A549 (cell line): Measurements from ENCODE around the gene UBE2U. TPM values are rescaled to one million over a fixed set of nuclear protein-coding genes. Genes with fewer than 3 reads are reported as not detected.
A peak's percentile ranks its signal among the peaks of the same experiment; 100 is the strongest.

Experiments
- ATAC-seq, 2 experiments: fragments of 200-7000 bp in 1 of 2; fragments of >200 bp in 1 of 2; cut with Nextera tagmentation in 1 of 2; cut with Tn5 transposase in 1 of 2; 3 replicates each; pipeline versions ENCODE4 v1.8.0 to v1.9.1; 2018 to 2020; ENCODE audit warnings: mild to moderate bottlenecking in 1 of 2, moderate library complexity in 1 of 2
- CTCF ChIA-PET: fragments of 300-600 bp; sonication (Branson Sonifier 250); formaldehyde crosslinking; extraction: SDS; loops from one replicate; lab custom pipeline; 2021; ENCODE audit warnings: antibody characterized with exemption, inconsistent platforms; lab: Yijun Ruan, JAX
- POLR2A ChIA-PET: fragments of 350-600 bp; formaldehyde crosslinking; extraction: SDS; loops from one replicate; lab custom pipeline; 2021; ENCODE audit warnings: antibody characterized with exemption, inconsistent platforms; lab: Yijun Ruan, JAX
- DNase-seq, 2 experiments: peaks; one replicate each; pipeline versions ENCODE4 v3.0.0 to v3.0.0-alpha.2; 2011 to 2016; ENCODE audit warnings: low read depth in 1 of 2, low spot score in 1 of 2
- FAIRE-seq: peaks from 2 replicates; lab custom pipeline; 2011; peaks lifted over from hg19 to GRCh38; lab: Jason Lieb, UNC
- H3K27ac ChIP-seq, 2 experiments: fragments of >200 bp; sonication (Bioruptor Twin); formaldehyde crosslinking; 3 replicates each; pipeline ENCODE4 v1.5.1; 2016 to 2017
- H3K4me1 ChIP-seq: fragments of >200 bp; sonication (Bioruptor Twin); formaldehyde crosslinking; 3 replicates; pipeline ENCODE4 v1.6.1; 2016
- H3K4me2 ChIP-seq: fragments of >200 bp; sonication (Bioruptor Twin); formaldehyde crosslinking; 3 replicates; pipeline ENCODE4 v1.6.1; 2016
- H3K4me3 ChIP-seq: fragments of >200 bp; sonication (Bioruptor Twin); formaldehyde crosslinking; 3 replicates; pipeline ENCODE4 v1.5.1; 2016
- H3K9me3 ChIP-seq: fragments of >200 bp; sonication (Bioruptor Twin); formaldehyde crosslinking; 3 replicates; pipeline ENCODE4 v1.6.1; 2016
- CEBPB ChIP-seq, 2 experiments: fragments of >200 bp in 1 of 2; sonication (Bioruptor Twin) in 1 of 2; formaldehyde crosslinking in 1 of 2; IDR thresholded peaks; 2 replicates each; pipeline ENCODE4 v1.6.1; 2012 to 2016
- CTCF ChIP-seq: fragments of >200 bp; sonication (Bioruptor Twin); formaldehyde crosslinking; IDR thresholded peaks from 3 replicates; pipeline ENCODE4 v1.5.1; 2016
- EHMT2 ChIP-seq: fragments of 200-600 bp; sonication (generic); IDR thresholded peaks from 2 replicates; pipeline ENCODE4 v1.6.1; 2016; ENCODE audit warnings: antibody characterized with exemption, low read depth, mild to moderate bottlenecking, moderate library complexity
- EP300 ChIP-seq, 2 experiments: fragments of >200 bp; sonication (Bioruptor Twin); formaldehyde crosslinking; IDR thresholded peaks; 2 replicates in 1 of 2; 3 replicates in 1 of 2; pipeline ENCODE4 v1.6.1; 2016 to 2017
- ESRRA ChIP-seq: fragments of 150-350 bp; IDR thresholded peaks from 2 replicates; pipeline ENCODE4 v1.6.1; 2014; ENCODE audit warnings: mild to moderate bottlenecking, low read length, borderline replicate concordance
- FOSB ChIP-seq: fragments of 250-450 bp; sonication (Bioruptor Pico); IDR thresholded peaks from 2 replicates; pipeline ENCODE4 v1.5.0; 2020; ENCODE audit warnings: mild to moderate bottlenecking, moderate library complexity
- FOXS1 ChIP-seq: fragments of 250-450 bp; sonication (Bioruptor Pico); IDR thresholded peaks from 2 replicates; pipeline ENCODE4 v1.5.0; 2020; ENCODE audit warnings: mild to moderate bottlenecking, moderate library complexity
- HDAC2 ChIP-seq: fragments of 200-600 bp; sonication (generic); IDR thresholded peaks from 2 replicates; pipeline ENCODE4 v1.6.1; 2016
- HMGXB4 ChIP-seq: fragments of 250-450 bp; sonication (Bioruptor Pico); IDR thresholded peaks from 2 replicates; pipeline ENCODE4 v1.5.0; 2021; ENCODE audit warnings: mild to moderate bottlenecking, moderate library complexity, borderline replicate concordance
- KDM5A ChIP-seq: fragments of 200-600 bp; sonication (generic); IDR thresholded peaks from 2 replicates; pipeline ENCODE4 v1.6.1; 2016; ENCODE audit warnings: antibody characterized with exemption, mild to moderate bottlenecking
- MAFK ChIP-seq: fragments of 450-650 bp; IDR thresholded peaks from 2 replicates; pipeline ENCODE4 v1.6.1; 2014; ENCODE audit not compliant: partially characterized antibody
- PBX3 ChIP-seq: IDR thresholded peaks from 2 replicates; pipeline ENCODE4 v1.6.1; 2012
- PHF8 ChIP-seq: fragments of 200-600 bp; sonication (generic); IDR thresholded peaks from 2 replicates; pipeline ENCODE4 v1.6.1; 2016; ENCODE audit warnings: low read depth, mild to moderate bottlenecking, antibody characterized with exemption, moderate library complexity, borderline replicate concordance
- WGBS: methylation state at CpG from one replicate; pipeline ENCODE4 v1.1.6; 2017; ENCODE audit errors: missing lambda C conversion rate; 5-methylcytosine and 5-hydroxymethylcytosine counted together
- polyA plus RNA-seq, 4 experiments: library from polyadenylated mRNA; depleted of rRNA in 3 of 4; stranded (reverse); fragments of >200 nt; fragmentation: RNase III in 1 of 4; extraction: RNeasy Plus Mini Kit Qiagen cat#74134 plus additional on column Dnase treatment in 1 of 4; gene quantifications; 2 replicates in 3 of 4; 3 replicates in 1 of 4; pipeline ENCODE4 v1.2.3, GENCODE V29; 2011 to 2017
- TF ChIP-seq, protein P1 (sequence below): fragments of 150-350 bp; IDR thresholded peaks from 2 replicates; pipeline ENCODE4 v1.6.1; 2014; ENCODE audit warnings: low read depth, mild to moderate bottlenecking, low read length

UBE2U gene
- polyA plus RNA-seq, 2 of the 4 experiments (the other 2 are of a cell fraction) = not detected

GRCh38 chr1:64231654-64232053 lies 28.2 kb downstream of the UBE2U start:
- TF ChIP-seq, protein P1, sequence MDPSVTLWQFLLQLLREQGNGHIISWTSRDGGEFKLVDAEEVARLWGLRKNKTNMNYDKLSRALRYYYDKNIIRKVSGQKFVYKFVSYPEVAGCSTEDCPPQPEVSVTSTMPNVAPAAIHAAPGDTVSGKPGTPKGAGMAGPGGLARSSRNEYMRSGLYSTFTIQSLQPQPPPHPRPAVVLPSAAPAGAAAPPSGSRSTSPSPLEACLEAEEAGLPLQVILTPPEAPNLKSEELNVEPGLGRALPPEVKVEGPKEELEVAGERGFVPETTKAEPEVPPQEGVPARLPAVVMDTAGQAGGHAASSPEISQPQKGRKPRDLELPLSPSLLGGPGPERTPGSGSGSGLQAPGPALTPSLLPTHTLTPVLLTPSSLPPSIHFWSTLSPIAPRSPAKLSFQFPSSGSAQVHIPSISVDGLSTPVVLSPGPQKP = no peak
- TF ChIP-seq EHMT2 (no peak), PBX3 (no peak)
- POLR2A ChIA-PET = no interaction called here
- H3K4me3 ChIP-seq = no peak overlapping the region
- no peak for ATAC-seq
- H3K27ac ChIP-seq = no peak overlapping the region
- no peaks in the 10 kb centered on the region for H3K4me1 ChIP-seq
- no peak overlapping the region for H3K4me2 ChIP-seq
- CTCF ChIA-PET = no interaction called here
- FAIRE-seq = no peak
- no peak for DNase-seq
- H3K9me3 ChIP-seq = no peaks in the 10 kb centered on the region

DNA sequence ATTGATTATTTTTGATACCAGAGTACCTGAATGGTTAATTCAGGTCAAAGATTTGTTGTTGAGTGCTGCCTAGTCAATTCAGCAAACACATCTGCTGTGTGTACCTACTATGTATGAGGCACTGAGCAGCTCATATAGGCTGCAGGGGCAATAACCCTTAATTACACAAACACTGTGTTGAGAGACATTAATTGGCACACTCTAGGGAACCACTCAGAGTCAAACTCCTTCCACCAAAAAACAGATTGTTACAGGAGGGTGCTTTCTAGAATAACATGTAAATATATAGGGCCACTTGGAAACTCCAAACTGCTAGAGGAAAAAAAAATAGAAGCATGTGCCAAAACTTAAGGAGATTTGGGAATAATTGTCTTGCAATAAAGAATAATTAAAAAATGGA lies 31.3 kb downstream of the UBE2U start:
- CTCF ChIA-PET = interaction anchor here (1.4 to 1.6 kb wide), 3 partner anchors 8 to 560 kb away, joined by 3 to 7 read pairs (median 5); no protein-coding TSS in a partner anchor
- Histone ChIP-seq H3K9me3 (no peaks in the 10 kb centered on the region), H3K4me1 (no peaks in the 10 kb centered on the region), H3K4me2 (no peak overlapping the region), H3K4me3 (no peak overlapping the region), H3K27ac (no peak overlapping the region)
- no peak for ATAC-seq
- POLR2A ChIA-PET = no interaction called here
- FAIRE-seq = no peak
- no peak for TF ChIP-seq ESRRA
- DNase-seq = no peak

DNA sequence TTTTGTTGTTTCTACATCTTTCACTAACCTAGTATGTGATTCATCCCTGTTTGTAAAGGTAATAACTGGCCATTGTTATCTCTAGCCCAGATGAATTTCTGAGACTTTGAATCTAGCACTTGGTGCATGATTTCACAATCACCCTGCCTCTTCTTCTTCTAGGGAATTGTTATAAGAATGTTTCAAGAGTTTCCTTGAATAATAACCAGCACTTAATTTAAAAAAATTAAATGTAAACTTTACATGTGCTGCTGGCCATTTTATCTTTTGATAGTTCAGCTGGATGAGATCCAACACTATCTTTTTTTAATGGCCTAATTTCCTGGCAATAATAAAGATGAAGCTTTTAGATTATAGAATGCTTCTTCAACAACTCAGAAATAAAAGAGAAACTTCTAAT lies 31.8 kb downstream of the UBE2U start:
- POLR2A ChIA-PET = no interaction called here

GRCh38 chr1:64235910-64236309 lies 32.5 kb downstream of the UBE2U start:
- ATAC-seq (no peak), FAIRE-seq (no peak), DNase-seq (no peak)
- Histone ChIP-seq H3K4me1 (no peaks in the 10 kb centered on the region), H3K4me3 (no peak overlapping the region), H3K9me3 (no peaks in the 10 kb centered on the region), H3K4me2 (no peak overlapping the region), H3K27ac (no peak overlapping the region)
- ChIA-PET POLR2A (no interaction called here), CTCF (interaction anchor here (1.4 kb wide), 1 partner anchor 8 kb away, joined by 3 read pairs; no protein-coding TSS in a partner anchor)
- no peak for TF ChIP-seq FOXS1
- no peak for TF ChIP-seq CTCF
- TF ChIP-seq HMGXB4 = no peak
- TF ChIP-seq PHF8 = no peak
- TF ChIP-seq HDAC2 = no peak
- TF ChIP-seq KDM5A = no peak
- TF ChIP-seq ESRRA = no peak
- TF ChIP-seq EP300 (IDR thresholded peaks at IDR 0.05) = no peak
- 86% methylated on average over 1 of the region's 1 CpG for WGBS

More for the DNA sequence above, 31.8 kb downstream of the UBE2U start:
- DNase-seq (no peak), FAIRE-seq (no peak), ATAC-seq (no peak)
- H3K4me2 ChIP-seq = no peak overlapping the region
- no peak overlapping the region for H3K4me3 ChIP-seq
- H3K27ac ChIP-seq = no peak overlapping the region
- H3K9me3 ChIP-seq = no peaks in the 10 kb centered on the region
- no peaks in the 10 kb centered on the region for H3K4me1 ChIP-seq
- TF ChIP-seq ESRRA (no peak), MAFK (no peak), FOSB (CRISPR knock-in tag) (no peak), CEBPB (IDR thresholded peaks at IDR 0.05) (peak in 1 of 2 experiments; percentile 9; a peak in 1 of 4 replicates), EP300 (IDR thresholded peaks at IDR 0.05) (no peak)
- TF ChIP-seq, protein P1 = no peak
- CTCF ChIA-PET = interaction anchor here (1.4 to 1.6 kb wide), 2 partner anchors 9 to 561 kb away, joined by 3 to 7 read pairs; no protein-coding TSS in a partner anchor
